ENCODE measurements around the gene CHRNA4. TPM values are rescaled to one million over a fixed set of nuclear protein-coding genes. Genes with fewer than 3 reads are reported as not detected.

Gene CHRNA4
- total and polyA plus RNA-seq, 2 of the 13 experiments (the other 11 are each of a cell fraction or from before 2014, with no cell fraction given), result not detected

- no TSS peak for BruUV-seq (replicated peaks)
- WGBS (ENCODE audit: low lambda C conversion rate), result 30% methylated on average over 18 of the region's 20 CpGs
- Histone ChIP-seq H3K4me1 (ENCODE audit: insufficient read depth, low read length) (peaks cover 10% of the 10 kb centered on the region), H3K4me2 (ENCODE audit: low read depth, low read length) (no peak overlapping the region), H3K79me2 (ENCODE audit: insufficient read depth, low read length) (no peaks in the 10 kb centered on the region), H3K36me3 (replicated peaks in 1 of 2; ENCODE audit: control insufficient read depth in 1 of 2, insufficient read depth in 2 of 2, low read length in 2 of 2) (no peaks in the 10 kb centered on the region), H3K4me3 (replicated peaks in 1 of 3; ENCODE audit: insufficient read depth in 1 of 3, low read depth in 2 of 3, low read length in 3 of 3) (no peak overlapping the region), H3K27me3 (ENCODE audit: control insufficient read depth in 1 of 2, insufficient read depth in 2 of 2, low read length in 2 of 2) (peaks cover 23 to 77% of the 10 kb centered on the region in 2 experiments; a peak in 4 of 5 replicates), H3K9ac (ENCODE audit: insufficient read depth, low read depth, low read length) (no peak overlapping the region), H4K20me1 (ENCODE audit: insufficient read depth, low read length) (peaks cover 6% of the 10 kb centered on the region; the same call in 1 of the 2 replicates), H3K9me3 (ENCODE audit: low read length) (no peaks in the 10 kb centered on the region), H3K27ac (ENCODE audit: extremely low read length, insufficient read depth, low read length) (no peak overlapping the region), H2AFZ (ENCODE audit: low read length) (no peak overlapping the region)
- DNase-seq (ENCODE audit: low spot score), result no peak
- in situ Hi-C loops (cut with HindIII; ENCODE audit: extremely low pct_ligation_motif_present, low pct_unique_long_range_greater_than_20kb), result no loop called here
- no peak for FAIRE-seq
- CTCF ChIA-PET (ENCODE audit: low intra/inter-chr PET ratio, low total read pairs), result no interaction called here
- no peak for ATAC-seq
- intact Hi-C loops (cut with micrococcal nuclease; ENCODE audit: unreplicated experiment), result loop anchor here (5.0 kb wide), 1 partner anchor 91 kb away; no protein-coding TSS in a partner anchor
- TF ChIP-seq MTF2 (CRISPR knock-in tag; IDR thresholded peaks at IDR 0.05; ENCODE audit: borderline replicate concordance) (0 out of 2 replicates have a peak, but pooled peaks have one; percentile 47), ZNF512 (CRISPR knock-in tag; IDR thresholded peaks at IDR 0.05) (no peak)
- POLR2A ChIA-PET, result no interaction called here
Observed at GRCh38 chr20:63295846-63296245, 65.3 kb downstream of the CHRNA4 start.

- Histone ChIP-seq H3K9me3 (ENCODE audit: low read length) (no peaks in the 10 kb centered on the region), H3K79me2 (ENCODE audit: insufficient read depth, low read length) (no peaks in the 10 kb centered on the region), H3K9ac (ENCODE audit: insufficient read depth, low read depth, low read length) (no peak overlapping the region), H3K4me3 (replicated peaks in 1 of 3; ENCODE audit: insufficient read depth in 1 of 3, low read depth in 2 of 3, low read length in 3 of 3) (no peak overlapping the region), H3K4me2 (ENCODE audit: low read depth, low read length) (no peak overlapping the region), H2AFZ (ENCODE audit: low read length) (no peak overlapping the region), H3K27me3 (ENCODE audit: control insufficient read depth in 1 of 2, insufficient read depth in 2 of 2, low read length in 2 of 2) (peaks cover 23 to 77% of the 10 kb centered on the region in 2 experiments; a peak in 4 of 5 replicates), H3K36me3 (replicated peaks in 1 of 2; ENCODE audit: control insufficient read depth in 1 of 2, insufficient read depth in 2 of 2, low read length in 2 of 2) (no peaks in the 10 kb centered on the region), H3K27ac (ENCODE audit: extremely low read length, insufficient read depth, low read length) (no peak overlapping the region), H4K20me1 (ENCODE audit: insufficient read depth, low read length) (peaks cover 6% of the 10 kb centered on the region; the same call in 1 of the 2 replicates), H3K4me1 (ENCODE audit: insufficient read depth, low read length) (peaks cover 14% of the 10 kb centered on the region)
- no TSS peak for BruUV-seq (replicated peaks)
- WGBS (ENCODE audit: low lambda C conversion rate), result 38% methylated on average over 17 of the region's 17 CpGs
- ChIA-PET CTCF (ENCODE audit: low intra/inter-chr PET ratio, low total read pairs) (no interaction called here), POLR2A (no interaction called here)
- in situ Hi-C loops (cut with HindIII; ENCODE audit: extremely low pct_ligation_motif_present, low pct_unique_long_range_greater_than_20kb), result no loop called here
- intact Hi-C loops (cut with micrococcal nuclease; ENCODE audit: unreplicated experiment), result loop anchor here (5.0 kb wide), 1 partner anchor 92 kb away; no protein-coding TSS in a partner anchor
- FAIRE-seq, result no peak
- ATAC-seq, result no peak
- DNase-seq (ENCODE audit: low spot score), result no peak
- TF ChIP-seq CTCF (CRISPR knock-in tag; IDR thresholded peaks at IDR 0.05) (peak; percentile 20; the same call in 1 of the 2 replicates), EP300 (IDR thresholded peaks at IDR 0.05; ENCODE audit: low read depth in 2 of 2, low read length in 2 of 2) (no peak), EP300 (CRISPR knock-in tag; IDR thresholded peaks at IDR 0.05; ENCODE audit: borderline replicate concordance) (no peak), ARID3A (IDR thresholded peaks at IDR 0.05; ENCODE audit: low read depth, low read length) (no peak), ZSCAN22 (CRISPR knock-in tag; IDR thresholded peaks at IDR 0.05) (no peak), ASH2L (IDR thresholded peaks at IDR 0.05; ENCODE audit: insufficient read length, low read depth, low read length) (no peak), DR1 (CRISPR knock-in tag; IDR thresholded peaks at IDR 0.05) (no peak), ZNF556 (CRISPR knock-in tag; IDR thresholded peaks at IDR 0.05; ENCODE audit: borderline replicate concordance) (no peak), ZNF639 (CRISPR knock-in tag; conservative IDR thresholded peaks at IDR 0.05) (no peak)
Observed at GRCh38 chr20:63295422-63295821, 65.7 kb downstream of the CHRNA4 start.
